Measurements from ENCODE around the gene INSR.

INSR gene

GRCh38 chr19:7074705-7075282 is 219.4 kb downstream of the INSR start:
- H3K4me3 ChIP-seq (ENCODE audit: control insufficient read depth, low read depth, low read length), result no peak overlapping the region
- no peak for DNase-seq (ENCODE audit: low read depth)
- no peak for TF ChIP-seq CTCF (conservative IDR thresholded peaks at IDR 0.05; ENCODE audit: control insufficient read depth, insufficient read depth, low read depth, low read length)

GRCh38 chr19:7072541-7072940 is 221.7 kb downstream of the INSR start:
- H3K4me3 ChIP-seq (ENCODE audit: control insufficient read depth, low read depth, low read length), result no peak overlapping the region
- no peak for DNase-seq (ENCODE audit: low read depth)
- no peak for TF ChIP-seq CTCF (conservative IDR thresholded peaks at IDR 0.05; ENCODE audit: control insufficient read depth, insufficient read depth, low read depth, low read length)

- DNase-seq (ENCODE audit: low read depth), result no peak
- no peak for TF ChIP-seq CTCF (conservative IDR thresholded peaks at IDR 0.05; ENCODE audit: control insufficient read depth, insufficient read depth, low read depth, low read length)
- peak overlapping the region; percentile 84 for H3K4me3 ChIP-seq (ENCODE audit: control insufficient read depth, low read depth, low read length)
Observed at GRCh38 chr19:7069904-7070226, 224.3 kb downstream of the INSR start.

- DNase-seq (ENCODE audit: low read depth), result peak; percentile 94
- TF ChIP-seq CTCF (conservative IDR thresholded peaks at IDR 0.05; ENCODE audit: control insufficient read depth, insufficient read depth, low read depth, low read length), result no peak
- H3K4me3 ChIP-seq (ENCODE audit: control insufficient read depth, low read depth, low read length), result peak within 1 kb of the TSS; percentile 84
Observed at GRCh38 chr19:7069042-7069903, 224.9 kb downstream of the INSR start, which contains the start of gene ZNF557. Gene ZNF557 (plus strand): TSS chr19:7069703. CDS start chr19:7075075, 5,372 bp downstream.

GRCh38 chr19:7068599-7068998 is 225.6 kb downstream of the INSR start:
- no peak overlapping the region for H3K4me3 ChIP-seq (ENCODE audit: control insufficient read depth, low read depth, low read length)
- no peak for TF ChIP-seq CTCF (conservative IDR thresholded peaks at IDR 0.05; ENCODE audit: control insufficient read depth, insufficient read depth, low read depth, low read length)
- DNase-seq (ENCODE audit: low read depth), result no peak

- DNase-seq (ENCODE audit: low read depth), result no peak
- no peak for TF ChIP-seq CTCF (conservative IDR thresholded peaks at IDR 0.05; ENCODE audit: control insufficient read depth, insufficient read depth, low read depth, low read length)
- H3K4me3 ChIP-seq (ENCODE audit: control insufficient read depth, low read depth, low read length), result no peak overlapping the region
Observed at GRCh38 chr19:7067716-7068115, 226.5 kb downstream of the INSR start.

Data from fibroblast of mammary gland (primary cell).